OCI-LY3 (cell line): ENCODE results near the gene PFN4.

Experiments used
- EZH2phosphoT487 ChIP-seq: fragments of 200-600 bp; shearing (Covaris generic); IDR thresholded peaks from 2 replicates; pipeline ENCODE4 v1.6.1; 2018; ENCODE audit warnings: antibody characterized with exemption, mixed run types, low read depth
- TF ChIP-seq, protein P1 (sequence below): fragments of 200-600, 300-600 bp; sonication (generic); IDR thresholded peaks from 2 replicates; pipeline ENCODE4 v1.5.1; 2014; ENCODE audit warnings: antibody characterized with exemption, low read length, low read depth

GRCh38 chr2:24115057-24115456 is 8.1 kb downstream of the PFN4 start:
- TF ChIP-seq, protein P1, sequence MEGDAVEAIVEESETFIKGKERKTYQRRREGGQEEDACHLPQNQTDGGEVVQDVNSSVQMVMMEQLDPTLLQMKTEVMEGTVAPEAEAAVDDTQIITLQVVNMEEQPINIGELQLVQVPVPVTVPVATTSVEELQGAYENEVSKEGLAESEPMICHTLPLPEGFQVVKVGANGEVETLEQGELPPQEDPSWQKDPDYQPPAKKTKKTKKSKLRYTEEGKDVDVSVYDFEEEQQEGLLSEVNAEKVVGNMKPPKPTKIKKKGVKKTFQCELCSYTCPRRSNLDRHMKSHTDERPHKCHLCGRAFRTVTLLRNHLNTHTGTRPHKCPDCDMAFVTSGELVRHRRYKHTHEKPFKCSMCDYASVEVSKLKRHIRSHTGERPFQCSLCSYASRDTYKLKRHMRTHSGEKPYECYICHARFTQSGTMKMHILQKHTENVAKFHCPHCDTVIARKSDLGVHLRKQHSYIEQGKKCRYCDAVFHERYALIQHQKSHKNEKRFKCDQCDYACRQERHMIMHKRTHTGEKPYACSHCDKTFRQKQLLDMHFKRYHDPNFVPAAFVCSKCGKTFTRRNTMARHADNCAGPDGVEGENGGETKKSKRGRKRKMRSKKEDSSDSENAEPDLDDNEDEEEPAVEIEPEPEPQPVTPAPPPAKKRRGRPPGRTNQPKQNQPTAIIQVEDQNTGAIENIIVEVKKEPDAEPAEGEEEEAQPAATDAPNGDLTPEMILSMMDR, result no peak
- TF ChIP-seq EZH2phosphoT487, result no peak
